HG02973 (cell line): ENCODE results near the gene ACTG2.

Experiments
- ATAC-seq: cut with Tn5 transposase; IDR thresholded peaks from one replicate; pipeline ENCODE4 v1.9.1; 2021; ENCODE audit warnings: moderate library complexity; ENCODE audit not compliant: unreplicated experiment

The ACTG2 gene

GRCh38 chr2:73963385-73964120 is 70.7 kb downstream of the ACTG2 start:
- ATAC-seq, result no peak

- ATAC-seq, result no peak
These were observed 71.4 kb downstream of the ACTG2 start for GRCh38 chr2:73964223-73964622.

GRCh38 chr2:73965053-73965452 is 72.2 kb downstream of the ACTG2 start:
- no peak for ATAC-seq

- ATAC-seq, result no peak
These were observed 75.6 kb downstream of the ACTG2 start for GRCh38 chr2:73968357-73968937.

GRCh38 chr2:73969356-73969755 is 76.5 kb downstream of the ACTG2 start:
- no peak for ATAC-seq
